Measurements from ENCODE around the gene PRRC2C. TPM values are rescaled to one million over a fixed set of nuclear protein-coding genes. Genes with fewer than 3 reads are reported as not detected.
A peak's percentile ranks its signal among the peaks of the same experiment; 100 is the strongest.

Gene PRRC2C
- total RNA-seq, 4 donors from 2014 or later: 52.0 to 79.2 (median 74.4) TPM

DNA sequence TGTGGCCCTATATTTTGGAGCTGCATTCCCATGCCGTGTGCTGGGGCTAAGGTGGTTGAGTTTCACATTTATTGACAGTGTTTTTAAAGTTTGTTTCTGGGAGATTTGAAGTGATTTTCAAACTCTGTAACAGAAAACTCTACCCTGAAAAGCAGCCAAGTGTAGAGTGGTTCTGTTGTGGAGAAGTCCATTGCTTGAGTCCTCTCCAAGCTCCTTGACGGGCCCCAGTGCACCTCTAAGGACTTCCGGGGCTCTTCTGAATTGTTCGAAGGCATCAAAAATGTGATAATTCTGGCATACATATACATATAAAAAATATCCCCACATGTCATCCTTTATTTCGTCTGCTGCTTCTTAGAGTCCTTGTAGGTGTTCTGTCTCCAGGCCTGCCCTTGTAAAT is 141.7 kb downstream of the PRRC2C start:
- TF ChIP-seq POLR2AphosphoS5 (IDR thresholded peaks at IDR 0.05): no peak
- TF ChIP-seq POLR2A (IDR thresholded peaks at IDR 0.05): no peak
- TF ChIP-seq CTCF (IDR thresholded peaks at IDR 0.05): no peak
- TF ChIP-seq EP300 (IDR thresholded peaks at IDR 0.05): no peak

GRCh38 chr1:171628225-171628624 is 142.9 kb downstream of the PRRC2C start:
- H3K27me3 ChIP-seq: no peaks in the 10 kb centered on the region
- ATAC-seq: no peak
- TF ChIP-seq POLR2AphosphoS5 (IDR thresholded peaks at IDR 0.05): no peak
- TF ChIP-seq POLR2A (IDR thresholded peaks at IDR 0.05): no peak
- TF ChIP-seq EP300 (IDR thresholded peaks at IDR 0.05): no peak
- 69 to 86% methylated on average over 1 to 2 of the region's 2 CpGs for WGBS, 2 donors (ENCODE audit: low coverage in 1 of 2)
- H3K4me1 ChIP-seq: no peaks in the 10 kb centered on the region
- H3K9me3 ChIP-seq: peaks cover 0 to 5% (median 0%) of the 10 kb centered on the region in 3 donors
- no peaks in the 10 kb centered on the region for H3K36me3 ChIP-seq
- no peak overlapping the region for H3K27ac ChIP-seq
- H3K4me3 ChIP-seq: no peak overlapping the region

More for the DNA sequence above, 141.7 kb downstream of the PRRC2C start:
- H3K27ac ChIP-seq: no peak overlapping the region
- 79 to 100% methylated on average over 4 to 5 of the region's 5 CpGs for WGBS, 2 donors (ENCODE audit: low coverage in 1 of 2)
- ATAC-seq: no peak
- no peaks in the 10 kb centered on the region for H3K4me1 ChIP-seq
- H3K27me3 ChIP-seq: no peaks in the 10 kb centered on the region
- H3K4me3 ChIP-seq: no peak overlapping the region
- no peaks in the 10 kb centered on the region for H3K36me3 ChIP-seq
- H3K9me3 ChIP-seq: peaks cover 0 to 4% (median 0%) of the 10 kb centered on the region in 3 donors

DNA sequence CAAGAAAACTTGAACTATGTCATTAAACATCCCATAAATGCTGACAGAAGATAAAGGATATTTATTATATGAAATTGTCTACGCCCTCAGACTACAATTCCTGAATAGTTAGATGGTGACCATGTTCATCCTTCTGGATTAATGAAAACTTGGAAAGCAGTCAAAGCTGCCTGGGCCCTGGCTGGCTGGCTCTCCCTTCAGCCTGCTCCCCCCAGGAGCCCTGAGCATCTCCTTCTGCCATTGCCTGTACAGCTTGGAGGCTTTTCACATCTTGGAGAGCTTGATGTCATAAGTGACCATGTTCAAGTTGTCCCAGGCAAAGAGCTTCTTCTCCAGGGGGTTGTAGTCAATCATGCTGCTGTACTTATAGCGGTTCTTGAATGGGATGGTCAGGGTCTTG is 150.3 kb downstream of the PRRC2C start:
- no peak for ATAC-seq
- Histone ChIP-seq H3K36me3 (peaks cover 0 to 50% of the 10 kb centered on the region in 2 donors), H3K4me1 (no peaks in the 10 kb centered on the region), H3K27ac (no peak overlapping the region), H3K27me3 (no peaks in the 10 kb centered on the region), H3K9me3 (peaks cover 0 to 5% (median 0%) of the 10 kb centered on the region in 3 donors), H3K4me3 (no peak overlapping the region)
- no peak for TF ChIP-seq POLR2A (IDR thresholded peaks at IDR 0.05)
- TF ChIP-seq POLR2AphosphoS5 (IDR thresholded peaks at IDR 0.05): no peak
- TF ChIP-seq EP300 (IDR thresholded peaks at IDR 0.05): no peak
- no peak for TF ChIP-seq CTCF (IDR thresholded peaks at IDR 0.05)
- WGBS, 2 donors (ENCODE audit: low coverage in 1 of 2): 50 to 85% methylated on average over 1 of the region's 2 CpGs

DNA sequence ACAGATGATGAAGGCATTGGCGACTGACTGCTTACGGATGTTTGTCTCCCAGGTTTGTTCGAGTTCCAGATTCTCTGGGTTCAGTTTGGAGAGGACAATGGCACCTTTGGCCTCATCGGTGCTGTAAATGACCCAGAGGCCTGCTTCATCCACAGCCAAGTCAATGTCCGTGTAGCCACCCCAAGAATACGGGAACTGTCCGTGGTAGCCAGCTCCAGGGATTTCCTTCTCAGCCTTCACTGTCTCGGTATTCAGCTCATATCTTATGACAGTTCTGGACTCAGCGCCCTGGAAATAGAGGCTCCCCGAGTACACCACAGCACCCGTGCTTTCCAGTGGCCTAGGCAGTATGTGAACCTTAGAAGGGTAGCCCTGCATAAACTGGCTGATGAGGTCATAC is 150.8 kb downstream of the PRRC2C start:
- Histone ChIP-seq H3K4me1 (peaks cover 0 to 4% (median 0%) of the 10 kb centered on the region in 3 donors), H3K27ac (no peak overlapping the region), H3K27me3 (no peaks in the 10 kb centered on the region), H3K4me3 (no peak overlapping the region), H3K9me3 (peaks cover 0 to 5% (median 0%) of the 10 kb centered on the region in 3 donors), H3K36me3 (peaks cover 0 to 50% of the 10 kb centered on the region in 2 donors)
- 65% methylated on average over 5 of the region's 11 CpGs; no CpG with 5 or more reads in 1 of the 2 donors for WGBS, 2 donors (ENCODE audit: low coverage in 1 of 2)
- ATAC-seq: no peak
- TF ChIP-seq EP300 (IDR thresholded peaks at IDR 0.05) (no peak), CTCF (IDR thresholded peaks at IDR 0.05) (no peak)

DNA sequence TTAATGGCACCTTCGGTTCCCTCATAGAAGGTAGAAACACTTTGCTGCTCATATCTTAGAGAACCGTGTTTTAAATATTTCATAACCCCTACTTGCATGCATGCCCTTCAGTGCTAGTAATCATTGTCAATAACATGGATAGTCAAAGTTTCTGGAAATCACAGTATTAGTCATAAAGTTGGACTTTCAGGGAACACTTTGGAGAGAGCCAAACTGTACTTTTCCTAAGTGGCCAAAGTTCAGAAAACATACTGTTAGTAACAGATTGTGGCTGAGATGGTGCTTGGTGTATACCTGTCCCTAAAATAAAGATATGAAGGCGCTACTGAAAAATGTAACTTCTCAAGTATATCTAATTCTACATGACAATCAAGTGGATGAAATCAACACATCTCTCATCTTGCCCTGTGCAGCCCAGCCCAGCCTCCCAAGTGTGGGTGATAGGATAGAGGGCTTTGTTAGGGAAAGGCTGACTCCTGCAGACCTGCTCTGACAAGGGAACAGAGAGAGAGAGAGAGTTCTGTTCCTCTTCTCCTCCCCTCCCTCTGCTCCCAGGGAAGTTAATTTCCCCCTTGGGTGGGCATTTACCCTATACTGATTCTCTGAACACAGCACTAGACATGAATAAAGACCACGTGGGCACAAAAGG is 152.7 kb downstream of the PRRC2C start:
- H3K36me3 ChIP-seq: peaks cover 0 to 50% of the 10 kb centered on the region in 2 donors
- H3K9me3 ChIP-seq: no peaks in the 10 kb centered on the region
- TF ChIP-seq POLR2AphosphoS5 (IDR thresholded peaks at IDR 0.05) (peak; percentile 32), CTCF (IDR thresholded peaks at IDR 0.05) (no peak), EP300 (IDR thresholded peaks at IDR 0.05) (no peak), POLR2A (IDR thresholded peaks at IDR 0.05) (no peak)
- ATAC-seq: no peak
- no peak overlapping the region for H3K4me3 ChIP-seq
- WGBS, 2 donors (ENCODE audit: low coverage in 1 of 2): 50 to 75% methylated on average over 2 of the region's 4 CpGs
- no peaks in the 10 kb centered on the region for H3K27me3 ChIP-seq
- H3K27ac ChIP-seq: no peak overlapping the region
- H3K4me1 ChIP-seq: peaks cover 0 to 16% (median 0%) of the 10 kb centered on the region in 3 donors
